Endothelial cell of umbilical vein (primary cell): ENCODE results near the gene TBC1D4.

Source experiments
- CTCF ChIP-seq, 2 donors: IDR thresholded peaks; 1 replicate in 1 of 2; 2 replicates in 1 of 2; pipeline ENCODE4 v1.5.1; 2011; ENCODE audit warnings: low read length in 2 of 2, mild to moderate bottlenecking in 2 of 2, moderate library complexity in 2 of 2, control low read depth in 1 of 2, inconsistent platforms in 1 of 2, low read depth in 1 of 2; ENCODE audit not compliant: insufficient read depth in 1 of 2; ENCODE audit errors: extremely low read depth in 1 of 2
- EZH2 ChIP-seq: IDR thresholded peaks from 2 replicates; pipeline ENCODE4 v1.6.1; 2012; ENCODE audit warnings: borderline replicate concordance, low read depth, mild to moderate bottlenecking, moderate library complexity, low read length, inconsistent platforms; ENCODE audit not compliant: severe bottlenecking
- GATA2 ChIP-seq: IDR thresholded peaks from 2 replicates; pipeline ENCODE4 v1.7.0; 2011; ENCODE audit warnings: low read depth, mild to moderate bottlenecking, moderate library complexity, mixed read lengths, low read length; ENCODE audit not compliant: insufficient read length, insufficient read depth
- MYC ChIP-seq: IDR thresholded peaks from one replicate; pipeline ENCODE4 v1.6.1; 2011; ENCODE audit warnings: mild to moderate bottlenecking, low read depth, low read length
- POLR2A ChIP-seq: IDR thresholded peaks from 2 replicates; pipeline ENCODE4 v1.6.1; 2012; ENCODE audit warnings: low read depth, mild to moderate bottlenecking, control low read depth, low read length
- POLR2AphosphoS5 ChIP-seq: IDR thresholded peaks from 2 replicates; pipeline ENCODE4 v1.6.1; 2012; ENCODE audit warnings: low read depth, mild to moderate bottlenecking, control low read depth, low read length, moderate library complexity; ENCODE audit not compliant: insufficient read depth
- TF ChIP-seq, protein P1 (sequence below): IDR thresholded peaks from 2 replicates; pipeline ENCODE4 v1.6.1; 2011; ENCODE audit not compliant: insufficient read depth, insufficient read length

- TF ChIP-seq EZH2 (no peak), POLR2A (no peak), CTCF (IDR thresholded peaks at IDR 0.05; ENCODE audit: extremely low read depth in 1 of 2, insufficient read depth in 1 of 2, low read depth in 1 of 2, low read length in 2 of 2) (no peak), POLR2AphosphoS5 (no peak), GATA2 (no peak), MYC (no peak)
- TF ChIP-seq, protein P1, sequence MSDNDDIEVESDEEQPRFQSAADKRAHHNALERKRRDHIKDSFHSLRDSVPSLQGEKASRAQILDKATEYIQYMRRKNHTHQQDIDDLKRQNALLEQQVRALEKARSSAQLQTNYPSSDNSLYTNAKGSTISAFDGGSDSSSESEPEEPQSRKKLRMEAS: no peak
These were observed 77.2 kb downstream of the TBC1D4 start for GRCh38 chr13:75404726-75405125.
